NCI-H1092 (cell line): Measurements from ENCODE around the gene PGAM2.

Experiments used
- DNase-seq: peaks from one replicate; lab custom pipeline; 2025; lab: John Stamatoyannopoulos, UW

PGAM2 gene

DNA sequence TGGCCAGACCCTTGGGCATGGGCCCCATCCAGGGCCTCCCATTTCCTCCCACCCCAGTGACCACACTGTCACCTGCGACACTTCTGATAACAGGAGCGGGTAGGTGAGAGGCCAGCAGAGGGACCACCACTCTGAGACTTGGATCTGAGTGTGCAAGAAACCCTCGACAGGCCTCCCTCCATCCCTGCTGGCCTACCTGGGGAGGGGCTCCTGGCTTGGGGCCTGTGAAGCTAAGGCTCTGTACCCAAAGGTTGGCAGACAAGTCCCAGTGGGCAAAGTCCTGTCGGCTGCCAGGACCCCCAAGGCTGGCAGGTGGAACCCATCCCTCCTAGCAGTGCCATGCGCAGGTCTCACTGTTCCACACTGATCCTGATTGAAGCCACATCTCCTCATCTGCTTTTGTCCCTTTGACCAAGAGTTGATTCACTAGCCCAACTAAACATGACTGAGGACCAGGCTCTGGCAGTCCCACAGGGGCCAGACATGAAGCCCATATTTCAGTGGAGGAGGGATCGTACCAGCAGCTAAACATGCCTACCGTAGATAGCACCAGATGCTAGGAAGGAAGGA is 1.2 kb upstream of the PGAM2 start:
- no peak for DNase-seq

DNA sequence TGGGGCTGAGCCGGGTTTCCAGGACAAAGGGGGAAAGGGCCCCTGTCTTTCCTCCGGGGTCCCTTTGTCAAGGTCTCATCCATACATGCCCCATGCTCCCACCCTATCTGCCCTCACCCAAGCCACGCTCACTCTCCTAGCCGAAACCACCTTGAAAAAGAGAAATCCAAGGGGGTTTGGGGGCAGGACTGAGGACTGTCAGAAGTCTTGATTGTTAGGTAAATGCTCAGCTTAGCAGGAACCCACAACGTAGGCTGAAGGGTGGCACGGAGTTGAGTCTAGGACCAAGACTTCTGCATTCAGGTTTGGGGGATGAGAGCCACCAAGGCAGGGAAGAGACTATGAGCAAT is 719 bp upstream of the PGAM2 start:
- no peak for DNase-seq

DNA sequence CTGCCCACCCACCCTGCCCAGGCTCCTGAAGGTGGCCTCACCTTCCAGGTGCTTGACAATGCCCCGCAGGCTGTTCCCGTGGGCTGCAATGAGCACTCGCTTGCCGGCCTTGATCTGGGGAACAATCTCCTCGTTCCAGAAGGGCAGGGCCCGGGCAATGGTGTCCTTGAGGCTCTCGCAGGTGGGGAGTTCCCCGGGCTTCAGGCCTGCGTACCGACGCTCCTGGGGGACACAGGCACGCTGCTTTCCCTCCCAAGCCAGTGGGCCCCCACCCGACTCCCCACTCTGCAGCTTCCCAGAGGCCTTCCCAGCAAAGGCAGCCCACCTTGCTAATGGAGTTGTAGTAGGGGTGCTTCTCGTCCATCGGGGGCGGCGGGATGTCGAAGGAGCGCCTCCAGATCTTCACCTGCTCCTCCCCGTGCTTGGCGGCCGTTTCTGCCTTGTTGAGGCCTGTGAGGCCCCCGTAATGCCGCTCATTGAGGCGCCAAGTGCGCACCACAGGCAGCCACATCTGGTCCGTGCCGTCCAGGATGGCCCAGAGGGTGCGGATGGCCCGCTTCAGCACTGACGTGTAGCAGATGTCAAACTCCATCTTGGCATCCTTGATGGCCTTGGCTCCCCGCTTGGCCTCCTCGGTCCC is 456 bp downstream of the PGAM2 start:
- DNase-seq = no peak

DNA sequence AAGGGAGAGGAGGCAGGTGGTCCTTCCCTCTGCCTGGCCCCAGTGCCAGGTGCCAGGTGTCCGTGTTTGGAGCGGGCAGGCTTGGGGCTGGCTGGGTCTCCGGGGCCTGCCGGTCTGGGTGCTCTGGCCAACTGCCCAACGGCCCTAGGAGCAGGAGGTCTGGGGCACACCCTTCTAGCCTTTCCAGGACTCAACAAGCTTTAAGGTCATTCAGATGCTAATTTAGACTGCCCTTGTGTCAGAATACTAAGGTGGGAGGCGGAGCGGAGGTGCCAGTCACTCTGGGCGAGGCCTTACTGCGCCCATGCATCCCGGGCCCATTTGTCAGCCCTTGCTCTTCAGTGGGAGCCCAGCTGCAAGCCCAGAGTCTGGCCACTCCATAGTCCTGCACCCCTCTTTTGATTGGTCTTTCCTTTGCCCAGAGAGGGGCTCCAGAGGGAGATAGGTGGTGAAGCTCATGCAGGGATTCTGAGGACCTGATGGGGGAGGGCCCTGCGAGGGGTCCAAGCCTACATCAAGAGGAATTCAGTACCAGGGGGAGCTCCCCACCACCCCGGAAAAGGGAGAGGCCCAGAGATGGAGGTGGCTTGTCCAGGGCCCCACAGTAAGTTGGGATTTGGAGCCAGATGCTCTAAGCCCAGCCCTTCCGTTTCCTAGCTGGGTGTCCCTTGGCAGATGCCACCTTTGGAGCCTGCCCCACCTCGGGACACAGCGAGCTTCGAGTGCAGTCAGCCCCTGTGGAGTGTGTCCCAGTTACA is 1.3 kb downstream of the PGAM2 start:
- DNase-seq = no peak

DNA sequence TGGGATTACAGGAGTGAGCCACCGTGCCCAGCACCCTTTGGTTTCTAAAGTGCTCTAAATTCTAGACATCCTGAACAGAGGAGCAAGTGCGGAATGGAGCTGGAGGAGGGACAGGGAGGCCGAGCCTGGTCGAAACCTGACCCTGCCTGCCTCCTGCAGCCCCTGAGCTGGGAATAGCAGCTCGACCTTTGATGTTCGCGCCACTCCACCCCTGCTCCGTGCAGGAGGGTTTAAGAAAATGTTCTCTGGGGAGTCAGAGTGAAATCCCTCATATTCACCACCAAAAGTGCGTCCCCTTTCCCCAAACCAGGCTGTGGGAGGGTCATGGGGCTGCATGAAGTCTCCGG is 1.8 kb downstream of the PGAM2 start:
- no peak for DNase-seq

DNA sequence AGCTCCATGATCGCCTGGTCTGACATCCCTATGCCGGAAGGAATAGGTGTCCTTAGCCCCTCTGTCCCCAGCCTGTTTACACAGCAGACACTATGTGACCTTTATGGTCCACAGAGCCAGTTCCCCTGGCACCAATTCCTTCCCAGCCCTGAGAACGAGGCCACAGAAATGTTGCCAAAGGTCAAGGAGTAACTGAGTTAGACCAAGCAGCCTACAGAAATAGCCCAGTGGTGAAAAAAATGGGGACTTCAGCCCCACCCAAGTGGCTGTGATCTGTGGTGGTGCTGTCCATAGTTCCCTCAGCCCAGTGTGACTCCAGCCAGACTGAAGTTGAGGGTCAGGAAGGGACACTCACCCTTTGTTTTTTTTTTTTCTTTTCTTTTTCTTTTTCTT is 2.5 kb downstream of the PGAM2 start:
- no peak for DNase-seq

DNA sequence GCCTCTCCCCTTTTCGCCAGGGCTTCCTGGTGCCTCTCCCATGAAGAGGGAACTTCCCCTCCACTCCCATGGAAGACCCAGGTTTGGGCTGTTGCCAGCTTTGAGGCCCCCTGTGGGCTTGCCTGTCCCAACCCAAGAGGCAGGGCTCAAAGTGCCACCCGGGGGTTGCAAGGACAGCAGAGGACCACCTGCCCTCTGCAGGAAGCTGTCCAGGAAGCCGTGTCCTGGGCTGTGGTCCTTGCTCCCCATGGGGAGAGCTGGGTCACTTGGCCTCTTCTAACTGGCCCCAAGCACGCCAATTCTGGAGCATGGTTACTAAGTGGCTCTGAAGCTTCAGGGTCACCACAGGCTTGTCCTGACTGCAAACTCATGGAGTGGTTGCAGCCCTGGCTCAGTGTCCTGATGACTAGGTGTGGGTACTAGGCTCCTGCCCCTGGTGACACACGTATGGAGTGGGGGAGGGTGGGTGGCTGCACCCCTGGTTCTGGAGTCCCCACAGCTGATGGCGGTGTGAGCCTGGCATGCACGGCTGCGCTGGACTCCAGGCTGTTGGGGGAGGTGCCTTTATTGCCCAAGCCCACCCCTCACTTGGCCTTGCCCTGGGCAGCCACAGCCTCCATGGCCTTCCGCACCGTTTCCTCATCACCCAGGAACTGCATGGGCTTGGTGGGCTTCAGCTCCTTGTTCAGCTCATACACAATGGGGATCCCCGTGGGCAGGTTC is 3.0 kb downstream of the PGAM2 start:
- DNase-seq = no peak

DNA sequence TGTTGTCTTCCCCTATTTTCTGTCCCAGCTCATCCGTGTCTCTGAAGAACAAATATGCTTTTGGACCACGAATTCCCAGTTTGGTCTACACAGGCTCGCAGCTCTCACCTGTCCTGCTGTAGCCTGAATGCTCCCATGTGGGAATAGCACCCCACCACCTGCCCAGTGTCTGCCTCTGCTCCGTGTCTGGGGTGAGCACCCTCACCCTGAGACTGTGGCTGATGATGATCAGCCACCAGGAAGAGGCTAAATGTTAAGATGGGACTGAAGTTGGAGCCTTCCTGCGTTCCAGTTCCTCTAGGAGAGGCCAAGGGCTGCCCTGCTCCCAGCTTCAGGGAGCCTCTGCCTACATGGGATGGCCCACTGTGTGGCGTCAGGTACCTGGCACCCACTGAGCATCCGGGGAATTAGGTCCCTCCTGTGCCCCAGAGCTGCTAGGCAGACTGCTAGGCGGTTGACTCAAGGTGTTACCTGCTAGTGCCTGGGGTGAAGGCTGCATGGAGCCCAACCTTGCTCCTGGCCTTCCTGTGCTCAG is 3.7 kb downstream of the PGAM2 start:
- no peak for DNase-seq

DNA sequence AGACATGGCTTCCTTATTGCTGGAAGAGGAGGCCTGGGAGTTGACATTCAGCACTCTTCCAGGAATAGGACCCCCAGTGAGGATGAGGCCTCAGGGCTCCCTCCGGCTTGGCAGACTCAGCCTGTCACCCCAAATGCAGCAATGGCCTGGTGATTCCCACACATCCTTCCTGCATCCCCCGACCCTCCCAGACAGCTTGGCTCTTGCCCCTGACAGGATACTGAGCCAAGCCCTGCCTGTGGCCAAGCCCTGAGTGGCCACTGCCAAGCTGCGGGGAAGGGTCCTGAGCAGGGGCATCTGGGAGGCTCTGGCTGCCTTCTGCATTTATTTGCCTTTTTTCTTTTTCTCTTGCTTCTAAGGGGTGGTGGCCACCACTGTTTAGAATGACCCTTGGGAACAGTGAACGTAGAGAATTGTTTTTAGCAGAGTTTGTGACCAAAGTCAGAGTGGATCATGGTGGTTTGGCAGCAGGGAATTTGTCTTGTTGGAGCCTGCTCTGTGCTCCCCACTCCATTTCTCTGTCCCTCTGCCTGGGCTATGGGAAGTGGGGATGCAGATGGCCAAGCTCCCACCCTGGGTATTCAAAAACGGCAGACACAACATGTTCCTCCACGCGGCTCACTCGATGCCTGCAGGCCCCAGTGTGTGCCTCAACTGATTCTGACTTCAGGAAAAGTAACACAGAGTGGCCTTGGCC is 4.3 kb downstream of the PGAM2 start:
- no peak for DNase-seq

DNA sequence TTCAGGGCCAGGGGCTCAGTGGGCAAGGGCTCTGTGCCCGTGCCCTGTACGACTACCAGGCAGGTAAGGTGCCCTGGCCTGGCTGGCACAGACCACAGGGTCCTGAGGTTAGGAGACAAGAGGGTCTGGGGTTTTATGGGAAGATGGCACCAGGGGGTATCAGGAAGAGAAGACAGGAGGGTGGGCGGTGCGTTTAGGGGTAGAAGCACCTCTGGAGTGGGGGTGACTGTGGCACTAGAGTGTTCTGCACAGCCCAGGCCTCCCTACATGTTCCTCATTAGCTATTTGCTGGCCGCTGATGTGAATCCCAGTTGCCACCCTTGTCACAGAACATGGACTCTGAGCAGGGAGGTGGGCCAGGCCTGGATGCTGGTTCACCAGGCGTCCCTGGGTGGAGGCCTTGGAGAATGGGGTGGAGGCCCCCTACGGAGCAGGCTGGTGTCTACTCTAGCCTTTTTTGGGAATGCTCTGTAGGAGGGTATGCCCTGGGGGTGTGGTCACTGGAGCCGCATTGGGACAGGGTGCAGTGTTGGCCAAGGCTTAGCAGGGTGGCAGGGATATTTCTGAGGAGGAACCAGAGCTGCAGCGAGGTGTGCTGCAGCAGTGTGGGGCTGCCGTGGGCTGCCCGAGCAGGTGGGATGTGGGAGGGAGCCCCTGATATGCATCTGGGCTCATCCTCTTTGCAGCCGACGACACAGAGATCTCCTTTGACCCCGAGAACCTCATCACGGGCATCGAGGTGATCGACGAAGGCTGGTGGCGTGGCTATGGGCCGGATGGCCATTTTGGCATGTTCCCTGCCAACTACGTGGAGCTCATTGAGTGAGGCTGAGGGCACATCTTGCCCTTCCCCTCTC is 5.0 kb downstream of the PGAM2 start:
- DNase-seq = no peak

DNA sequence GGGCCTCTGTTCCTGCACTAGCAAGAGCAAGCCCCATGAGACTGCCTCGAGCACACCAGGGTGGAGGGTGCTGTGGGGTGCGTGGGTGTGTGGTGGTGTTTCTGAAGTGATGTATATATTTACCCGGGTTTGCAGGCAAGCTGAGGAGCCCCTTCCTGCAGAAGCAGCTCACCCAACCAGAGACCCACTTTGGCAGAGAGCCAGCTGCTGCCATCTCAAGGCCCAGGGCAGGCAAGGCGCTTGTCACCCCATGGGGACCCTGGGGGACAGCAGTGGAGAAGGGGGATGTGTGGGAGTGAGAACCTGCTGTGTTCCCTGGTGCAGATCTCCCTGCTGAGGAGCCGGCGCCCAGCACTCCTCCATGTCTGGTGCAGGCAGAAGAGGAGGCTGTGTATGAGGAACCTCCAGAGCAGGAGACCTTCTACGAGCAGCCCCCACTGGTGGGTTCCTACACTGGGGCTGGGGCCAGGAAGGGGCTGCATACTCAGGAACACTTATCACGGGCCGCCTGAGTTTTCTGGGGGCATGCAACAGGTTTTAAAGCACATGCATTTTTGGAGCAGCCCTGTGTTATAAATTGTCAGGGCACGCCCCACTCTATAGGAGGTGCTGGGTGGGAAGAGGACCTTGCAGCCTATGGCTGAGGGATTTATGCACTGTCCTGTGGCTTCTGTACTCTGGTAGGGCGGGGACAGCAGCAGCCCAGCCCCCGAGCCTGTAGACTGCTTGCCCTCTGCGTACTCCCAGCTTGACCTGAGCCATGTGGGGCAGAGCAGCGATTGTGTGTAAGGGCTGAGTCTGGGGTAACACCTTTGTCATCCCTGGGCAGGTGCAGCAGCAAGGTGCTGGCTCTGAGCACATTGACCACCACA is 5.9 kb downstream of the PGAM2 start:
- no peak for DNase-seq

DNA sequence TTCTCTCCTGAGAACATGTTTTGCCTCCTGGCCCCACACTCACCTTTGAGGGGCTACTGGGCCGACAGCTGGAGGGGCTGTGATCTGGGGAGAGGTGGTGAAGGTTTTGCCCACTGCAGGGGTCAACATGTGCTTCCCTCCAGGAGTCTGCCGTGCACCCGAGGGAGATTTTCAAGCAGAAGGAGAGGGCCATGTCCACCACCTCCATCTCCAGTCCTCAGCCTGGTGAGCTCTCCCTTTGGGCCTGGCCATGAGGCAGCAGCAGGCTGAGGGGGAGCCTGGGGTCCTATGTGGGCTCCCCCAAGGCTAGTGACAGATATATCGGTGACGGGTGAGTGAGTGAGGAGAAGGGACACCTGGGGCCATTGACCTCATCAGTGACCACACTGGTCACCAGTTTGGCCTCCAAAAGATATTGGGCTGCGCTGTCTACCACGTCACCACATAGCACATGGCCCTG is 6.6 kb downstream of the PGAM2 start:
- no peak for DNase-seq

DNA sequence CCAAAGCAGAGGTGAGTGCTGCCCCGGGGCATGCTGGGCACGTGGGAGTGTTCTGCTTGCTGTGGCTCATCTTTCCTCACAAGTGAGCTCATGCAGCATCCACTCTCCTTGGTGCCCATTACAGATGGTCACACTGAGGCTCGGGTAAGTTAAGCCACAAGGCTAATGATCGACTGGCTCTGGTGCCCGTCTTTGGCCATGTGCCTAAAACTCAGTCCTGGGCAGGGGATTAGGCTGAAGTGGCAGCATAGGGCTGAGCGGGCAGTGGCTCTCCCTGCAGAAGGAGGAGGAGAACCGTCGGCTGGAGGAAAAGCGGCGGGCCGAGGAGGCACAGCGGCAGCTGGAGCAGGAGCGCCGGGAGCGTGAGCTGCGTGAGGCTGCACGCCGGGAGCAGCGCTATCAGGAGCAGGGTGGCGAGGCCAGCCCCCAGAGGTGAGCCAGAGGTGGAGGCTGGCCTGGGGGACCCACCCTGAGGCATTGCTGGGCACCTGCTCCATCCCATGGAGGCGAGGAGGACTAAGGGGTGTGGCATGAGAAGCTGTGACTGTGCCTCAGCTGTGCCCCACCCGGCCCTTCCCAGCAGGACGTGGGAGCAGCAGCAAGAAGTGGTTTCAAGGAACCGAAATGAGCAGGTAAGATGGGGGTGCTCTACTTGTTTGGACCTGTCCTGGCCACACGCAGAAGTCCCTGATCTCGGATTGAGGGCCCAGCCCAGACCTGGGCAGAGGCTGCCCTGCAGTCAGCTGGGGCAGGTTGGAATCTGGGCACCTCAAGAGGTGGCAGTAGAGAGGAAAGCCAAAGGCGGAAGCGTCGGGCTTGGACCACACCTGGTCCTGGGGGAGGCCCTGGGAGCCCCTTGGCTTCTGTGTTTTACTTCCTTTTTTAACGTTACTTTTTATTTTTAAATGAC is 7.3 kb downstream of the PGAM2 start:
- no peak for DNase-seq

DNA sequence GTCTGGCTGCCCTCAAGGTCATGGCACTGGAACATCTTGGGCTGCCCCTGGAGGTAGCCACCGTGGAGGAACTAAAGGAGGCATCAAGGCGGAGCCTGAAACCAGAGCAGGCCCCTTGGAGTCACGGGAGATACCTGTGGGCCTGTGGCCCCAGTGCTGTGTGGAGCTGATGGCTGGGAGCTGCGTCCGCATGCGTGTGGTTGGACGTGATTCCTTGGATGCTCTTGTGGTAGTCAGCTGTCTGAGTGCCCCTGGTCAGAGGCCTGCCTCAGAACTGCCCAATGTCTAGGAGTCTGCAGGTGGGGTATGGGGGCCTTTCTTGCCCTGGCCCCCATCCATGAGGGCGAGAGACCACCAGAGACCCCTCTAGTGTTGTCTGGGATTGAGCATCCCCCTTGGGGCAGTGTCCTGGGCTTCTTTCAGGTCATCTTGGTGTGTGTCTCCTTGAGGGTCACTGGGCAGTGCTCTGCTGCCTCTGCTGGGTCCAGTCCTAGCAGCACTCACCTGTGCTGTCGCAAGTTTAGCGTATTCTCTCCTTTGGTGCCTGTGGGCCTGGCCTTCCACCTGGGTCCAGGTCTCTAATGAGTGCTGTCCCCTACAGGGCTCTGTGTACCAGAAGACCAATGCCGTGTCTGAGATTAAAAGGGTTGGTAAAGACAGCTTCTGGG is 8.1 kb downstream of the PGAM2 start:
- DNase-seq = no peak

DNA sequence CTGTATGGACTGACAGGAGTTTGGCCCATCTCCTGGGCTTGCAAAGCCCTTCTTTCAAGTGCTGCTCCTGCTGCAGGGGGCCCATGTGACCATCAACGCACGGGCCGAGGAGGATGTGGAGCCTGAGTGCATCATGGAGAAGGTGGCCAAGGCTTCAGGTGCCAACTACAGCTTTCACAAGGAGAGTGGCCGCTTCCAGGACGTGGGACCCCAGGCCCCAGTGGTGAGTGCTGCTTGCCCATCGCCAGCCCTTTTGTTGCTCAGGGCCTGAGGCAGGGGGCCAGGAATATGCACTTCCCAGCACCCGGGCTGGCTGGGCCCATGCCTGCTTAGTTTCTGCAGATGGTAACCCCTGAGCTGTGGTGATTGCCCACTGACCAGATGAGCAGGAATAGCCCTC is 8.7 kb downstream of the PGAM2 start:
- DNase-seq = no peak

DNA sequence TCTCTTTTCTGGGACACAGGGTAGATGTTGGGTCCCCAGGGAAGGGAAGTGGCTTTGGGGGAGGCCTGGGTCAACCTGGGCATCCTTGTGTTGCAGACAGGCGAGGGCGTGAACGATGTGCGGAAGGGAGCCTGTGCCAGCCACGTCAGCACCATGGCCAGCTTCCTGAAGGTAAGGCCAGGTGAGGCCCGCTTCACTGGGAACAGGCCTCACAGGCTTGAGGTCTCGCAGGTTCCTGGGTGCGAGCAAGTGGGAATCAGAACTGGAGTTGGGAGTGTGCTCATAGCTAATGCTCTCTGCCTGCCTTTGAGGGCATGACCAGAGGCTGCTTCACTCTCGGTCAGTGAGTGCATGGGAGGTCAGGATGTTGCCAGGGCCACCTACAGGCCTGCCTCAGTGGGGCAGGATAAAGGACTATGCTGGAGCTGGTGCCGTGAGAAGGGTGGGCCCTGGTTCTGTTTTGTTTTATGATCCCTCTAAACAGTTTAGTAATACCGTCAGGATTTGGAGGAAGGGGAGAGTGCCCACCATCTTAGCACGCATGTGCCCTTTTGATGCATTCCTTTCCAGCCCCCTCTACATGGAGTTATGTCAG is 12.5 kb downstream of the PGAM2 start:
- no peak for DNase-seq

DNA sequence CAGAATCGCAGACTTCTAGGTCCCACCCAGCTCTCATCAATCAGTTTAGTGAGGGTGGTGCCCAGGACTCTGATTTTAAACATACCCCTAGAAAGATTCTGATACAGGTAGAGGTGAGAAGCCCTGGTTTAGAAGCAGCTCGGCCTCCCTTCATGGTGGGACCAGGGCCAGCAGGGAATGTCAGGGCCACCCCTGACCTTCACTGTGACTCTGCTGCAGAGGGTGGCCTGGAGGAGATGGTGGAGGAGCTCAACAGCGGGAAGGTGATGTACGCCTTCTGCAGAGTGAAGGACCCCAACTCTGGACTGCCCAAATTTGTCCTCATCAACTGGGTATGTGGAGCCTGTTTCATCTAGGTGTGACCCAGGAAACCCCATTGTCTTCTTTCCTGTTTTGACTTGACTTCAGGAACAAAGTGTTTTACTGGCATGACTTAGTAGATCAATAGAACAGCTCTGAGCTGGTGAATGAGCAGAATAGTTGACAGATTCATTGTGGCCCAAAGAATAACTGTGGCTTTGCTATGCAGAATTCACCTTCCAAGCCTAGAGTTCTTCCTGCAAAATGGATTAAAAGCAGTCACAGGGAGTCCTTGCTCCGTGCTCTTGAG is 13.7 kb downstream of the PGAM2 start:
- DNase-seq = no peak
